SK-N-MC (cell line): ENCODE results near the gene PMPCA.

Source experiments
- EZH2 ChIP-seq: fragments of 200-600 bp; sonication (generic); IDR thresholded peaks from one replicate; pipeline ENCODE4 v1.6.1; 2017; ENCODE audit warnings: antibody characterized with exemption
- POLR2AphosphoS5 ChIP-seq: IDR thresholded peaks from 2 replicates; pipeline ENCODE4 v1.6.1; 2012; ENCODE audit warnings: mild to moderate bottlenecking, low read depth, low read length, borderline replicate concordance

- TF ChIP-seq POLR2AphosphoS5, result no peak
- TF ChIP-seq EZH2, result no peak
Measured at GRCh38 chr9:136380381-136380780, 30.1 kb upstream of the PMPCA start.
